HepG2 (cell line): ENCODE measurements around the gene SEC14L2. TPM values are rescaled to one million over a fixed set of nuclear protein-coding genes. Genes with fewer than 3 reads are reported as not detected.

Experiments used
- ATAC-seq: fragments of 200-7000 bp; cut with Tn5 transposase; 3 replicates; pipeline ENCODE4 v1.9.1; 2020; ENCODE audit warnings: mild to moderate bottlenecking, moderate library complexity
- BruUV-seq: library from RNA; stranded (reverse); fragments of 400-500 nt; replicated peaks from 2 replicates; lab custom pipeline; 2021; lab: Mats Ljungman, UMichigan
- CTCF ChIA-PET: fragments of 300-600 bp; formaldehyde crosslinking; extraction: SDS; loops from one replicate; lab custom pipeline; 2021; ENCODE audit warnings: low total read pairs, inconsistent platforms, low intra/inter-chr PET ratio; lab: Yijun Ruan, JAX
- POLR2A ChIA-PET: fragments of 350-600 bp; sonication (Branson Sonifier 250); formaldehyde crosslinking; loops from one replicate; lab custom pipeline; 2020; ENCODE audit warnings: antibody characterized with exemption, inconsistent platforms; lab: Yijun Ruan, JAX
- DNase-seq: peaks from one replicate; pipeline ENCODE4 v3.0.0-alpha.2; 2015; ENCODE audit warnings: low spot score
- FAIRE-seq: peaks from 3 replicates; lab custom pipeline; 2011; peaks lifted over from hg19 to GRCh38; lab: Jason Lieb, UNC
- H2AFZ ChIP-seq: one replicate; pipeline ENCODE4 v1.6.1; 2011; ENCODE audit warnings: low read length, inconsistent platforms
- H3K27ac ChIP-seq: fragments of 300-600 bp; 3 replicates; pipeline ENCODE4 v1.8.0; 2011; ENCODE audit warnings: mixed run types, mild to moderate bottlenecking, mixed read lengths, low read length, inconsistent platforms; ENCODE audit not compliant: insufficient read depth; ENCODE audit errors: extremely low read length
- H3K27me3 ChIP-seq, 2 experiments: fragments of 200-600 bp in 1 of 2; 2 replicates in 1 of 2; 3 replicates in 1 of 2; pipeline versions ENCODE4 v1.6.0 to v1.8.0; 2011; ENCODE audit warnings: low read length in 2 of 2, mild to moderate bottlenecking in 2 of 2, moderate library complexity in 2 of 2, inconsistent platforms in 1 of 2; ENCODE audit not compliant: insufficient read depth in 2 of 2, control insufficient read depth in 1 of 2
- H3K36me3 ChIP-seq, 2 experiments: fragments of 200-600 bp in 1 of 2; replicated peaks in 1 of 2; 2 replicates in 1 of 2; 3 replicates in 1 of 2; pipeline versions ENCODE4 v1.5.1 to v1.8.0; 2011; ENCODE audit warnings: low read length in 2 of 2, inconsistent platforms in 1 of 2; ENCODE audit not compliant: insufficient read depth in 2 of 2, control insufficient read depth in 1 of 2
- H3K4me1 ChIP-seq: 2 replicates; pipeline ENCODE4 v1.5.1; 2012; ENCODE audit warnings: low read length, inconsistent platforms; ENCODE audit not compliant: insufficient read depth
- H3K4me2 ChIP-seq: 2 replicates; pipeline ENCODE4 v1.6.0; 2011; ENCODE audit warnings: low read depth, low read length, inconsistent platforms
- H3K4me3 ChIP-seq, 3 experiments: fragments of 200-600 bp in 1 of 3; sonication (generic), shearing (Covaris generic) in 1 of 3; replicated peaks in 1 of 3; 2 replicates each; pipeline ENCODE4 v1.5.1; 2011 to 2016; ENCODE audit warnings: low read length in 3 of 3, inconsistent platforms in 2 of 3, low read depth in 2 of 3, mild to moderate bottlenecking in 2 of 3, control low read depth in 1 of 3, mixed read lengths in 1 of 3; ENCODE audit not compliant: insufficient read depth in 1 of 3
- H3K79me2 ChIP-seq: one replicate; pipeline ENCODE4 v1.6.1; 2011; ENCODE audit warnings: low read length, inconsistent platforms; ENCODE audit not compliant: insufficient read depth
- H3K9ac ChIP-seq: 2 replicates; pipeline ENCODE4 v1.6.0; 2011; ENCODE audit warnings: mild to moderate bottlenecking, low read depth, low read length, inconsistent platforms; ENCODE audit not compliant: insufficient read depth
- H3K9me3 ChIP-seq: 2 replicates; pipeline ENCODE4 v1.5.1; 2012; ENCODE audit warnings: mild to moderate bottlenecking, low read length
- H4K20me1 ChIP-seq: 2 replicates; pipeline ENCODE4 v1.6.0; 2011; ENCODE audit warnings: inconsistent platforms, mild to moderate bottlenecking, low read length, moderate library complexity; ENCODE audit not compliant: insufficient read depth
- HOXA3 ChIP-seq: sonication (generic); formaldehyde crosslinking; IDR thresholded peaks from 2 replicates; pipeline ENCODE4 v1.5.0; 2020; ENCODE audit warnings: missing genetic modification reagents
- LBX2 ChIP-seq: sonication (generic); formaldehyde crosslinking; IDR thresholded peaks from 2 replicates; pipeline ENCODE4 v1.5.0; 2020; ENCODE audit warnings: missing genetic modification reagents, mild to moderate bottlenecking, borderline replicate concordance
- NFIB ChIP-seq: sonication (generic); formaldehyde crosslinking; IDR thresholded peaks from 2 replicates; pipeline ENCODE4 v1.9.0; 2021; ENCODE audit warnings: missing genetic modification reagents, mild to moderate bottlenecking, borderline replicate concordance
- NKX3-1 ChIP-seq: sonication (generic); formaldehyde crosslinking; IDR thresholded peaks from 2 replicates; pipeline ENCODE4 v1.5.0; 2020; ENCODE audit warnings: missing genetic modification reagents
- PCBP1 ChIP-seq: fragments of 200-400 bp; formaldehyde crosslinking; IDR thresholded peaks from 2 replicates; pipeline ENCODE4 v1.6.1; 2017; ENCODE audit warnings: mild to moderate bottlenecking, low read depth, low read length, borderline replicate concordance
- SAP130 ChIP-seq: IDR thresholded peaks from 2 replicates; pipeline ENCODE4 v1.6.1; 2016; ENCODE audit warnings: low read depth
- SP140L ChIP-seq: sonication (generic); formaldehyde crosslinking; IDR thresholded peaks from 2 replicates; pipeline ENCODE4 v1.4.0; 2020; ENCODE audit warnings: missing genetic modification reagents, borderline replicate concordance
- TRAFD1 ChIP-seq: sonication (generic); formaldehyde crosslinking; IDR thresholded peaks from 2 replicates; pipeline ENCODE4 v1.5.1; 2020; ENCODE audit warnings: missing genetic modification reagents, mild to moderate bottlenecking, borderline replicate concordance
- ZBTB7A ChIP-seq: sonication (generic); formaldehyde crosslinking; IDR thresholded peaks from 2 replicates; pipeline ENCODE4 v1.8.0; 2022; ENCODE audit warnings: mild to moderate bottlenecking, missing genetic modification reagents
- ZNF251 ChIP-seq: sonication (generic); formaldehyde crosslinking; IDR thresholded peaks from 2 replicates; pipeline ENCODE4 v1.9.0; 2021; ENCODE audit warnings: mild to moderate bottlenecking, missing genetic modification reagents
- ZNF850 ChIP-seq: sonication (generic); formaldehyde crosslinking; conservative IDR thresholded peaks from 2 replicates; pipeline ENCODE4 v1.9.0; 2021; ENCODE audit warnings: mild to moderate bottlenecking, missing genetic modification reagents
- WGBS: methylation state at CpG from one replicate; pipeline ENCODE4 v1.1.6; 2017; ENCODE audit warnings: low lambda C conversion rate; 5-methylcytosine and 5-hydroxymethylcytosine counted together
- in situ Hi-C: cut with HindIII; loops from 2 replicates; pipeline ENCODE4 v1.10.0; 2017; ENCODE audit warnings: low pct_unique_long_range_greater_than_20kb; ENCODE audit not compliant: extremely low pct_ligation_motif_present
- intact Hi-C: fragments of 100-400 bp; cut with micrococcal nuclease; formaldehyde crosslinking; loops from one replicate; pipeline ENCODE4 v1.10.0; 2022; ENCODE audit not compliant: unreplicated experiment
- polyA plus RNA-seq, 8 experiments: library from polyadenylated mRNA; depleted of rRNA in 3 of 8; stranded (reverse) in 7 of 8; unstranded in 1 of 8; fragments of >200 nt; fragmentation: Illumina TruSeq in 4 of 8; extraction: Trizol in 4 of 8; gene quantifications; 2 replicates each; pipeline versions ENCODE4 v1.2.1 to v1.2.3, GENCODE V29; 2011 to 2016; ENCODE audit warnings: low read depth in 4 of 8, missing spikeins in 1 of 8, mixed read lengths in 1 of 8; ENCODE audit not compliant: insufficient read depth in 1 of 8
- total RNA-seq, 5 experiments: library from RNA; depleted of rRNA; stranded (reverse); fragments of >200 nt; fragmentation: Illumina TruSeq; extraction: Trizol; gene quantifications; 2 replicates each; pipeline ENCODE4 v1.2.3, GENCODE V29; 2016; ENCODE audit warnings: low read depth in 1 of 5
- TF ChIP-seq, protein P1 (sequence below): sonication (generic); formaldehyde crosslinking; IDR thresholded peaks from 2 replicates; pipeline ENCODE4 v1.5.1; 2020; ENCODE audit warnings: mild to moderate bottlenecking, missing genetic modification reagents

Gene SEC14L2
- total and polyA plus RNA-seq, 2 of the 13 experiments (the other 11 are each of a cell fraction or from before 2014, with no cell fraction given) = 4.1 to 5.1 TPM

DNA sequence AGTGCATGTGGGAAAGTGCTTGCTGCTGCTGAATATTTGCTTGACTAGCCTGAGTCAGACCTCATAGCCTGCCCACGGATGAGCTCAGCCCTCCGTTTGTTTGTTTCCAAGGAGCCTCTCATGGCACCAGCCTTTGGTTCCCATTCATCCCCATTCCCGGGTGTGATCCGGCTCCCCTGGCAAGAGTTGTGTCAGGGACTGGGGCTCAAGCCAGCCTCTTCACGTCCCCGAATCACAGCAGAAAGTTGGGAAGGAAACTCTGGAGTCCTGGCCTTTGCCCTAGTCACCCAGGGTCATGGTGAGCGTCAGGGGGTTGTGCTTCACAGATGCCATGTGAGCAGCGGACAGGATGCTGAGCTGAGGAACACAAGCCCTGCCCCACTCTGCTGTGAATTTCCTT is 61.2 kb downstream of the SEC14L2 start:
- POLR2A ChIA-PET = no interaction called here
- no peaks in the 10 kb centered on the region for H4K20me1 ChIP-seq
- no peak for ATAC-seq
- no peaks in the 10 kb centered on the region for H3K4me1 ChIP-seq
- no peaks in the 10 kb centered on the region for H3K79me2 ChIP-seq
- no peak overlapping the region for H3K4me2 ChIP-seq
- H3K27me3 ChIP-seq = peaks cover 0 to 7% of the 10 kb centered on the region in 2 experiments; a peak in 2 of 5 replicates
- CTCF ChIA-PET = no interaction called here
- no peak overlapping the region for H3K9ac ChIP-seq
- H3K36me3 ChIP-seq = no peaks in the 10 kb centered on the region
- WGBS = 2% methylated on average over 8 of the region's 8 CpGs
- in situ Hi-C loops = no loop called here
- H3K27ac ChIP-seq = no peak overlapping the region
- TF ChIP-seq NFIB (CRISPR knock-in tag) (no peak), LBX2 (CRISPR knock-in tag) (no peak), TRAFD1 (CRISPR knock-in tag) (no peak)
- intact Hi-C loops = no loop called here
- H3K4me3 ChIP-seq = no peak overlapping the region
- H2AFZ ChIP-seq = no peak overlapping the region
- FAIRE-seq = no peak
- no TSS peak for BruUV-seq
- H3K9me3 ChIP-seq = no peaks in the 10 kb centered on the region
- DNase-seq = no peak

DNA sequence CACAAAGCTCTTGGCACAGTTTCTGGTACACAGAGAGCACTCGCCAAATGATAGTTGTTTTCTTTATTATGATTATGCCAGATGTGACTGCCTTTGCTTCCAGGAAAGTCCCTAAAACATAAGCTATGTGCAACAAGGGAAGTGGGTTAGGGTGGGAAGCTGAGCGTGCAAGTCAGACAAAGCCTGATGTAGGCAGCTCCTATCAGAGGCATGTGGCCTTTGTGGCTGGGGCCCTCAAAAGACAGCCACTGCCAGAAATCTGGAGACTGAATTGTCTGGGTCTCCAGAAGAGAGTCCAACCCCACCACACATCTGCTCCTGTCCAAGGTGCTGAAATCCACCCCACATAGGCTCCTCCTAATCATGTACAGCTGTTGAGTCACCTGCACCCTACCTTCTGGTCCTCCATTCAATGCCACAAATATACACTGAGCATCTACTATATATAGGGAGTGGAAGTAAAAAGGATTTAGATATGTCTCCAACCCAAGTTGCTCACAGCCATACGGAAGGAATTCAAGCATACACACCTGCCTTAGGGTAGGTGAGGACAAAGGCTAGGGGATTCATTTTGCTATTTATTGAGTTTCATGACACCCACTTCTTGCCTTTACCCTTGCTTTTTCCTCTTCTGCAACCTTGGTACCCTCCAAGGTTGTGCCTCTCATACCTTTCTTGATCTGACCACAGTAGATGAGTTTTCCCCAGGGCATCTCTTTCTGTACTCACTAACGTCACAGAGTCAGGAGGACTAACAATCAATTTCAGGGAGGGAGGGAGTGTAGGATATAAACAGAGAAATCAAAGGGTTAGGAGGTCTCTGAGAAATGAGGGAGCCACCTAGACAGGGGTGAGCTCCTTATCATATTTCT is 62.6 kb downstream of the SEC14L2 start:
- DNase-seq (peak; percentile 12), ATAC-seq (no peak), FAIRE-seq (no peak)
- no peaks in the 10 kb centered on the region for H4K20me1 ChIP-seq
- H3K36me3 ChIP-seq = no peaks in the 10 kb centered on the region
- in situ Hi-C loops = no loop called here
- no peak overlapping the region for H3K4me2 ChIP-seq
- H3K79me2 ChIP-seq = no peaks in the 10 kb centered on the region
- no peaks in the 10 kb centered on the region for H3K9me3 ChIP-seq
- peaks cover 0 to 12% of the 10 kb centered on the region in 2 experiments; a peak in 2 of 5 replicates for H3K27me3 ChIP-seq
- WGBS = 40% methylated on average over 4 of the region's 4 CpGs
- no peak overlapping the region for H3K9ac ChIP-seq
- no TSS peak for BruUV-seq
- H3K4me1 ChIP-seq = no peaks in the 10 kb centered on the region
- ChIA-PET CTCF (no interaction called here), POLR2A (no interaction called here)
- intact Hi-C loops = no loop called here
- no peak overlapping the region for H2AFZ ChIP-seq
- H3K4me3 ChIP-seq = no peak overlapping the region
- no peak overlapping the region for H3K27ac ChIP-seq
- no peak for TF ChIP-seq ZNF850 (CRISPR knock-in tag)
- no peak for TF ChIP-seq HOXA3
- no peak for TF ChIP-seq ZBTB7A (CRISPR knock-in tag)
- TF ChIP-seq, protein P1, sequence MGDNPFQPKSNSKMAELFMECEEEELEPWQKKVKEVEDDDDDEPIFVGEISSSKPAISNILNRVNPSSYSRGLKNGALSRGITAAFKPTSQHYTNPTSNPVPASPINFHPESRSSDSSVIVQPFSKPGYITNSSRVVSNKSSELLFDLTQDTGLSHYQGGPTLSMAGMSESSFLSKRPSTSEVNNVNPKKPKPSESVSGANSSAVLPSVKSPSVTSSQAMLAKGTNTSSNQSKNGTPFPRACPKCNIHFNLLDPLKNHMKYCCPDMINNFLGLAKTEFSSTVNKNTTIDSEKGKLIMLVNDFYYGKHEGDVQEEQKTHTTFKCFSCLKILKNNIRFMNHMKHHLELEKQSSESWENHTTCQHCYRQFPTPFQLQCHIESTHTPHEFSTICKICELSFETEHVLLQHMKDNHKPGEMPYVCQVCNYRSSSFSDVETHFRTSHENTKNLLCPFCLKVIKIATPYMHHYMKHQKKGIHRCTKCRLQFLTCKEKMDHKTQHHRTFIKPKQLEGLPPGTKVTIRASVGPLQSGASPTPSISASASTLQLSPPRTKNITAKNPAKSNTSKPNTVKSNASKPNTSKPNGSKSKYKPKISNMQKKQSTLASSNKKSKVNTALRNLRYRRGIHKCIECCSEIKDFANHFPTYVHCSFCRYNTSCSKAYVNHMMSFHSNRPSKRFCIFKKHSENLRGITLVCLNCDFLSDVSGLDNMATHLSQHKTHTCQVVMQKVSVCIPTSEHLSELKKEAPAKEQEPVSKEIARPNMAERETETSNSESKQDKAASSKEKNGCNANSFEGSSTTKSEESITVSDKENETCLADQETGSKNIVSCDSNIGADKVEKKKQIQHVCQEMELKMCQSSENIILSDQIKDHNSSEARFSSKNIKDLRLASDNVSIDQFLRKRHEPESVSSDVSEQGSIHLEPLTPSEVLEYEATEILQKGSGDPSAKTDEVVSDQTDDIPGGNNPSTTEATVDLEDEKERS (CRISPR knock-in tag) = no peak
- no peak for TF ChIP-seq SAP130 (CRISPR knock-in tag)
- no peak for TF ChIP-seq SP140L (CRISPR knock-in tag)
- TF ChIP-seq NKX3-1 (CRISPR knock-in tag) = no peak
- TF ChIP-seq ZNF251 (CRISPR knock-in tag) = no peak
- TF ChIP-seq PCBP1 = no peak
